ENCODE measurements around the gene MED8. TPM values are rescaled to one million over a fixed set of nuclear protein-coding genes. Genes with fewer than 3 reads are reported as not detected.

The MED8 gene
- total and polyA plus RNA-seq, 9 of the 15 experiments (the other 6 are each of a cell fraction or from before 2014, with no cell fraction given) = 23.0 to 120 (median 56.4) TPM

- intact Hi-C loops (cut with micrococcal nuclease) = loop anchor here (2.0 kb wide), 1 partner anchor 121 kb away; no protein-coding TSS in a partner anchor
- in situ Hi-C loops (cut with MboI) = no loop called here
Measured at GRCh38 chr1:43359696-43360095, 29.9 kb downstream of the MED8 start.

DNA sequence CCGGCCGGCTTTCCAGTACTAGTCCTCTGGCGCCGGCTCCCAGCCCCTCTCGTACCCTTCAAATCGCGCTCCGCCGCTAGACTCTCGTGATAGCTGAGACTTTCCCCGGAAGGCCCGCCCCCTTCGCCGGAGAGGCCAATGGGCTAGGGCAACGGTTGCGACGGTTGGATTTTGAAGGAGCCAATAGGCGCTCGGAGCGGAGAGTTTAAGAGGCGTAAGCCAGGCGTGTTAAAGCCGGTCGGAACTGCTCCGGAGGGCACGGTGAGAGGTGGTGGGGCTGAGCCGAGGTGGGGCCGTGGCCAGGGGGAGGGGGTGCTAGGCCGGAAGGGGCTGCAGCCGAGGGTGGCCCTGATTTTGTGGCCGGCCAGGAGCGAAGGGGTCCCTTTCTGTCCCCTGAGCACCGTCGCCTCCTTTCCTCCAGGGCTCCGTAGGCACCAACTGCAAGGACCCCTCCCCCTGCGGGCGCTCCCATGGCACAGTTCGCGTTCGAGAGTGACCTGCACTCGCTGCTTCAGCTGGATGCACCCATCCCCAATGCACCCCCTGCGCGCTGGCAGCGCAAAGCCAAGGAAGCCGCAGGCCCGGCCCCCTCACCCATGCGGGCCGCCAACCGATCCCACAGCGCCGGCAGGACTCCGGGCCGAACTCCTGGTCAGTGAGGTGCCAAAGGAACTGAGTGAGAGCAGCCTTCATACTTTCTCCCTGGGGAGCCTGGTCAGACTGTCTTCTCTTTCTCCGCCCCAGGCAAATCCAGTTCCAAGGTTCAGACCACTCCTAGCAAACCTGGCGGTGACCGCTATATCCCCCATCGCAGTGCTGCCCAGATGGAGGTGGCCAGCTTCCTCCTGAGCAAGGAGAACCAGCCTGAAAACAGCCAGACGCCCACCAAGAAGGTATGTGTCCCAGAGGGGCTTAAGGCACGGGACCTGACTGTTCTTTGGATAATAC, 30.6 kb downstream of the MED8 start, which contains the start of gene CDC20:
TSS of gene CDC20 (plus strand) at position 236 of the 948 bp plus-strand sequence. CDS start at position 471, 235 bp downstream.
- H3K27ac ChIP-seq (ENCODE audit: extremely low read depth, low read depth, low read length) = peak within 1 kb of the TSS; percentile 90
- peak within 1 kb of the TSS; percentile 95 for H2AFZ ChIP-seq (ENCODE audit: low read depth, low read length)
- BruUV-seq (replicated peaks) = TSS peak; percentile 76
- no peaks in the 10 kb centered on the region for H3K27me3 ChIP-seq (ENCODE audit: control insufficient read depth in 2 of 2, insufficient read depth in 2 of 2, low read length in 2 of 2)
- H4K20me1 ChIP-seq (replicated peaks; ENCODE audit: control insufficient read depth, insufficient read depth, low read length) = no peaks in the 10 kb centered on the region; the same call in 1 of the 2 replicates
- FAIRE-seq = peak; percentile 93
- peaks cover 32% of the 10 kb centered on the region for H3K79me2 ChIP-seq (ENCODE audit: control insufficient read depth, insufficient read depth, low read length)
- intact Hi-C loops (cut with micrococcal nuclease) = loop anchor here (1.0 to 2.0 kb wide), 3 partner anchors 55 to 132 kb away; no protein-coding TSS in a partner anchor
- peak; percentile 97 to 100 (median 98) for DNase-seq (ENCODE audit: extremely low read depth in 1 of 4, low spot score in 3 of 4)
- H3K4me1 ChIP-seq (replicated peaks in 1 of 2; ENCODE audit: control insufficient read depth in 2 of 2, insufficient read depth in 2 of 2, low read length in 2 of 2) = peaks cover 25 to 36% of the 10 kb centered on the region in 2 experiments
- CTCF ChIA-PET (ENCODE audit: low intra/inter-chr PET ratio) = interaction anchor here (0.6 to 1.7 kb wide), 3 partner anchors 121 to 132 kb away, joined by 3 to 9 read pairs (median 4); no protein-coding TSS in a partner anchor
- H3K4me2 ChIP-seq (ENCODE audit: insufficient read depth, low read length) = peak within 1 kb of the TSS; percentile 95
- H3K4me3 ChIP-seq = peak within 1 kb of the TSS; percentile 83
- H3K36me3 ChIP-seq (ENCODE audit: control insufficient read depth, insufficient read depth, low read length) = peaks cover 47% of the 10 kb centered on the region
- in situ Hi-C loops (cut with MboI) = no loop called here
- no peaks in the 10 kb centered on the region for H3K9me3 ChIP-seq (replicated peaks; ENCODE audit: control insufficient read depth, insufficient read depth, low read depth, low read length)
- peak; percentile 97 for ATAC-seq
- 1% methylated on average over 58 of the region's 59 CpGs for WGBS (ENCODE audit: insufficient coverage, low coverage, missing lambda C conversion rate)
- peak within 1 kb of the TSS; percentile 93 to 99 for H3K9ac ChIP-seq (ENCODE audit: insufficient read depth in 1 of 2, low read depth in 2 of 2, low read length in 2 of 2)
- H3K9me1 ChIP-seq (ENCODE audit: control insufficient read depth, insufficient read depth, low read length) = peaks cover 5% of the 10 kb centered on the region
- POLR2A ChIA-PET = interaction anchor here (0.5 to 2.9 kb wide), 24 partner anchors 9 to 1277 kb away, joined by 3 to 17 read pairs (median 4); partner anchors contain the start of genes ELOVL1 and MED8
- TF ChIP-seq FUS (optimal IDR thresholded peaks at IDR 0.05; ENCODE audit: low read depth, low read length) = no peak
- TF ChIP-seq SNIP1 (IDR thresholded peaks at IDR 0.05; ENCODE audit: low read depth) = no peak
- 0 out of 2 replicates have a peak, but pooled peaks have one; percentile 59 for TF ChIP-seq NR2F6 (CRISPR knock-in tag; IDR thresholded peaks at IDR 0.05)
- no peak for TF ChIP-seq ZNF699 (CRISPR knock-in tag; IDR thresholded peaks at IDR 0.05; ENCODE audit: insufficient replicate concordance)
- peak in 1 of 2 experiments; percentile 96; a peak in 2 of 4 replicates for TF ChIP-seq HDAC1 (IDR thresholded peaks at IDR 0.05)
- no peak for TF ChIP-seq SIX5 (IDR thresholded peaks at IDR 0.05; ENCODE audit: borderline replicate concordance in 1 of 2, insufficient read depth in 1 of 2, low read depth in 1 of 2, low read length in 2 of 2)
- no peak for TF ChIP-seq CCAR2 (IDR thresholded peaks at IDR 0.05; ENCODE audit: low read depth, low read length)
- peak; percentile 28 for TF ChIP-seq HDAC3 (IDR thresholded peaks at IDR 0.05; ENCODE audit: borderline replicate concordance, partially characterized antibody)
- TF ChIP-seq MLX (CRISPR knock-in tag; conservative IDR thresholded peaks at IDR 0.05) = no peak
- TF ChIP-seq BACH1 (tag; IDR thresholded peaks at IDR 0.05) = no peak

More at GRCh38 chr1:43359696-43360095, 29.9 kb downstream of the MED8 start:
- no peaks in the 10 kb centered on the region for H3K9me3 ChIP-seq (replicated peaks; ENCODE audit: control insufficient read depth, insufficient read depth, low read depth, low read length)
- peak overlapping the region; percentile 90 for H3K27ac ChIP-seq (ENCODE audit: extremely low read depth, low read depth, low read length)
- 9% methylated on average over 11 of the region's 11 CpGs for WGBS (ENCODE audit: insufficient coverage, low coverage, missing lambda C conversion rate)
- CTCF ChIA-PET (ENCODE audit: low intra/inter-chr PET ratio) = no interaction called here
- peaks cover 33% of the 10 kb centered on the region for H3K79me2 ChIP-seq (ENCODE audit: control insufficient read depth, insufficient read depth, low read length)
- no peaks in the 10 kb centered on the region for H3K27me3 ChIP-seq (ENCODE audit: control insufficient read depth in 2 of 2, insufficient read depth in 2 of 2, low read length in 2 of 2)
- peak overlapping the region; percentile 95 for H3K4me2 ChIP-seq (ENCODE audit: insufficient read depth, low read length)
- TF ChIP-seq MTF1 (CRISPR knock-in tag; IDR thresholded peaks at IDR 0.05; ENCODE audit: borderline replicate concordance) (no peak), KDM5B (IDR thresholded peaks at IDR 0.05; ENCODE audit: insufficient replicate concordance, low read depth, low read length) (peak; percentile 21)
- H4K20me1 ChIP-seq (replicated peaks; ENCODE audit: control insufficient read depth, insufficient read depth, low read length) = no peaks in the 10 kb centered on the region; the same call in 1 of the 2 replicates
- peak in 1 of 4 experiments; percentile 36 for DNase-seq (ENCODE audit: extremely low read depth in 1 of 4, low spot score in 3 of 4)
- H2AFZ ChIP-seq (ENCODE audit: low read depth, low read length) = 0 out of 2 replicates have a peak overlapping the region, but pooled peaks have one; percentile 43
- FAIRE-seq = no peak
- H3K4me3 ChIP-seq = peak overlapping the region; percentile 83
- peak overlapping the region; percentile 93 to 99 for H3K9ac ChIP-seq (ENCODE audit: insufficient read depth in 1 of 2, low read depth in 2 of 2, low read length in 2 of 2)
- H3K4me1 ChIP-seq (replicated peaks in 1 of 2; ENCODE audit: control insufficient read depth in 2 of 2, insufficient read depth in 2 of 2, low read length in 2 of 2) = peaks cover 25 to 36% of the 10 kb centered on the region in 2 experiments
- peaks cover 54% of the 10 kb centered on the region for H3K36me3 ChIP-seq (ENCODE audit: control insufficient read depth, insufficient read depth, low read length)
- BruUV-seq (replicated peaks) = no TSS peak
- peaks cover 11% of the 10 kb centered on the region for H3K9me1 ChIP-seq (ENCODE audit: control insufficient read depth, insufficient read depth, low read length)
- no peak for ATAC-seq
- POLR2A ChIA-PET = interaction anchor here (0.6 to 2.9 kb wide), 7 partner anchors 9 to 121 kb away, joined by 3 to 17 read pairs (median 3); partner anchors contain the start of gene ELOVL1
